DMS153 (cell line): Measurements from ENCODE around the gene TNNT2.

Experiments
- DNase-seq: peaks from one replicate; lab custom pipeline; 2025; lab: John Stamatoyannopoulos, UW

TNNT2 gene

GRCh38 chr1:201313086-201313485, 64.4 kb downstream of the TNNT2 start:
- DNase-seq, result no peak

GRCh38 chr1:201312298-201312697, 65.2 kb downstream of the TNNT2 start:
- DNase-seq, result no peak

GRCh38 chr1:201311356-201312011, 66.0 kb downstream of the TNNT2 start:
- no peak for DNase-seq

GRCh38 chr1:201310986-201311355, 66.5 kb downstream of the TNNT2 start:
- DNase-seq, result peak; percentile 88

- DNase-seq, result no peak
These were observed 67.1 kb downstream of the TNNT2 start for GRCh38 chr1:201310251-201310985.

- DNase-seq, result peak; percentile 95
These were observed 68.1 kb downstream of the TNNT2 start for GRCh38 chr1:201309416-201309815.
